Liver (tissue), 3 donors: ENCODE measurements around the gene CNR2.

Experiments used
- FOXA1 ChIP-seq: IDR thresholded peaks from 2 replicates; pipeline ENCODE4 v1.6.1; 2016; ENCODE audit warnings: antibody characterized with exemption
- RXRA ChIP-seq, 2 donors: IDR thresholded peaks; 2 replicates each; pipeline ENCODE4 v1.6.1; 2017 to 2018; ENCODE audit warnings: antibody characterized with exemption in 2 of 2, mild to moderate bottlenecking in 1 of 2
- YY1 ChIP-seq: IDR thresholded peaks from 2 replicates; pipeline ENCODE4 v1.6.1; 2016; ENCODE audit warnings: antibody characterized with exemption, mild to moderate bottlenecking
- TF ChIP-seq, protein P1 (sequence below): IDR thresholded peaks from 2 replicates; pipeline ENCODE4 v1.6.1; 2016; ENCODE audit warnings: antibody characterized with exemption
- TF ChIP-seq, protein P2 (sequence below): fragments of 150-350 bp; IDR thresholded peaks from 2 replicates; pipeline ENCODE4 v1.5.1; 2017; ENCODE audit warnings: improper control_type of control experiment, low read depth, low read length; ENCODE audit not compliant: missing input control
- donor health status: healthy.
- donor health status: healthy.

GRCh38 chr1:23904748-23905357, 8.3 kb downstream of the CNR2 start:
- TF ChIP-seq, protein P1, sequence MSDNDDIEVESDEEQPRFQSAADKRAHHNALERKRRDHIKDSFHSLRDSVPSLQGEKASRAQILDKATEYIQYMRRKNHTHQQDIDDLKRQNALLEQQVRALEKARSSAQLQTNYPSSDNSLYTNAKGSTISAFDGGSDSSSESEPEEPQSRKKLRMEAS, result no peak
- TF ChIP-seq, protein P2, sequence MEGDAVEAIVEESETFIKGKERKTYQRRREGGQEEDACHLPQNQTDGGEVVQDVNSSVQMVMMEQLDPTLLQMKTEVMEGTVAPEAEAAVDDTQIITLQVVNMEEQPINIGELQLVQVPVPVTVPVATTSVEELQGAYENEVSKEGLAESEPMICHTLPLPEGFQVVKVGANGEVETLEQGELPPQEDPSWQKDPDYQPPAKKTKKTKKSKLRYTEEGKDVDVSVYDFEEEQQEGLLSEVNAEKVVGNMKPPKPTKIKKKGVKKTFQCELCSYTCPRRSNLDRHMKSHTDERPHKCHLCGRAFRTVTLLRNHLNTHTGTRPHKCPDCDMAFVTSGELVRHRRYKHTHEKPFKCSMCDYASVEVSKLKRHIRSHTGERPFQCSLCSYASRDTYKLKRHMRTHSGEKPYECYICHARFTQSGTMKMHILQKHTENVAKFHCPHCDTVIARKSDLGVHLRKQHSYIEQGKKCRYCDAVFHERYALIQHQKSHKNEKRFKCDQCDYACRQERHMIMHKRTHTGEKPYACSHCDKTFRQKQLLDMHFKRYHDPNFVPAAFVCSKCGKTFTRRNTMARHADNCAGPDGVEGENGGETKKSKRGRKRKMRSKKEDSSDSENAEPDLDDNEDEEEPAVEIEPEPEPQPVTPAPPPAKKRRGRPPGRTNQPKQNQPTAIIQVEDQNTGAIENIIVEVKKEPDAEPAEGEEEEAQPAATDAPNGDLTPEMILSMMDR, result no peak
- TF ChIP-seq FOXA1 (no peak), RXRA (IDR thresholded peaks at IDR 0.05) (no peak), YY1 (no peak)
